B cell (primary cell): Measurements from ENCODE around the gene CYP2R1. TPM values are rescaled to one million over a fixed set of nuclear protein-coding genes. Genes with fewer than 3 reads are reported as not detected.

Source experiments
- ATAC-seq: fragments of 200-7000 bp; cut with Tn5 transposase; one replicate; pipeline ENCODE4 v1.10.0; 2021; ENCODE audit warnings: low read depth, mild to moderate bottlenecking, moderate number of reproducible peaks, moderate library complexity
- CTCF ChIA-PET: fragments of 350-600 bp; sonication (Branson Sonifier 250); formaldehyde crosslinking; loops from one replicate; lab custom pipeline; 2021; ENCODE audit warnings: antibody characterized with exemption, inconsistent platforms; lab: Charles Lee
- POLR2A ChIA-PET: fragments of 350-600 bp; sonication (Branson Sonifier 250); formaldehyde crosslinking; loops from one replicate; lab custom pipeline; 2021; ENCODE audit warnings: antibody characterized with exemption; lab: Charles Lee
- DNase-seq: peaks from one replicate; pipeline ENCODE4 v3.0.0; 2013
- H2AFZ ChIP-seq: 2 replicates; pipeline ENCODE4 v1.6.1; 2012; ENCODE audit warnings: mild to moderate bottlenecking, low read depth, low read length; ENCODE audit not compliant: insufficient read depth, poor library complexity, severe bottlenecking
- H3K27ac ChIP-seq, 2 donors: 1 replicate in 1 of 2; 2 replicates in 1 of 2; pipeline ENCODE4 v1.5.1; 2012 to 2013; ENCODE audit warnings: low read length in 2 of 2, mild to moderate bottlenecking in 2 of 2, moderate library complexity in 1 of 2
- H3K27me3 ChIP-seq, 4 experiments: fragments of 200-600 bp in 1 of 4; sonication (generic) in 1 of 4; replicated peaks in 1 of 4; 1 replicate in 2 of 4; 2 replicates in 2 of 4; pipeline versions ENCODE4 v1.6.1 to v1.7.0; 2013 to 2016; ENCODE audit warnings: low read length in 3 of 4, mild to moderate bottlenecking in 2 of 4, mixed read lengths in 1 of 4, moderate library complexity in 1 of 4; ENCODE audit not compliant: insufficient read depth in 4 of 4, control insufficient read depth in 3 of 4; ENCODE audit errors: control extremely low read depth in 1 of 4
- H3K36me3 ChIP-seq, 2 experiments: replicated peaks in 1 of 2; 1 replicate in 1 of 2; 2 replicates in 1 of 2; pipeline versions ENCODE4 v1.6.1 to v1.7.1; 2013; ENCODE audit warnings: low read length in 1 of 2; ENCODE audit not compliant: insufficient read depth in 2 of 2, control insufficient read depth in 1 of 2; ENCODE audit errors: control extremely low read depth in 1 of 2, extremely low read depth in 1 of 2
- H3K4me1 ChIP-seq, 2 donors: fragments of 200-600 bp in 1 of 2; sonication (generic) in 1 of 2; 1 replicate in 1 of 2; 2 replicates in 1 of 2; pipeline versions ENCODE4 v1.5.1 to v1.6.1; 2013 to 2017; ENCODE audit warnings: low read length in 2 of 2; ENCODE audit not compliant: control insufficient read depth in 2 of 2, insufficient read depth in 2 of 2
- H3K4me2 ChIP-seq: replicated peaks from 2 replicates; pipeline ENCODE3; 2012; ENCODE audit warnings: mild to moderate bottlenecking, low read depth, low read length; ENCODE audit not compliant: poor library complexity, severe bottlenecking
- H3K4me3 ChIP-seq, 5 experiments: fragments of 200-600 bp in 1 of 5; sonication (generic) in 1 of 5; 1 replicate in 3 of 5; 2 replicates in 2 of 5; pipeline versions ENCODE4 v1.5.1 to v1.7.0; 2011 to 2016; ENCODE audit warnings: low read length in 4 of 5, mild to moderate bottlenecking in 4 of 5, low read depth in 2 of 5, control low read depth in 1 of 5, moderate library complexity in 1 of 5; ENCODE audit not compliant: insufficient read depth in 1 of 5; ENCODE audit errors: control extremely low read depth in 1 of 5, extremely low read depth in 1 of 5
- H3K79me2 ChIP-seq: fragments of 200-600 bp; sonication (generic); one replicate; pipeline ENCODE4 v1.6.0; 2016; ENCODE audit warnings: low read length; ENCODE audit not compliant: control insufficient read depth, insufficient read depth
- H3K9ac ChIP-seq: fragments of 200-600 bp; sonication (generic); 2 replicates; pipeline ENCODE4 v1.6.1; 2017; ENCODE audit warnings: mild to moderate bottlenecking, low read length, moderate library complexity
- H3K9me3 ChIP-seq, 3 donors: one replicate each; pipeline versions ENCODE4 v1.6.1 to v1.7.1; 2013; ENCODE audit warnings: low read length in 2 of 3; ENCODE audit not compliant: control insufficient read depth in 2 of 3, insufficient read depth in 1 of 3; ENCODE audit errors: control extremely low read depth in 1 of 3
- H4K20me1 ChIP-seq: 2 replicates; pipeline ENCODE4 v1.6.0; 2012; ENCODE audit warnings: mild to moderate bottlenecking, low read length; ENCODE audit not compliant: insufficient read depth, control insufficient read depth, poor library complexity, severe bottlenecking
- H3K27ac Mint-ChIP-seq: one replicate; pipeline ENCODE4 v1.8.0; 2021; ENCODE audit warnings: mixed read lengths
- H3K27me3 Mint-ChIP-seq: one replicate; pipeline ENCODE4 v1.8.0; 2021; ENCODE audit warnings: mixed read lengths
- H3K4me1 Mint-ChIP-seq: one replicate; pipeline ENCODE4 v1.8.0; 2021; ENCODE audit warnings: mixed read lengths
- H3K4me3 Mint-ChIP-seq: one replicate; pipeline ENCODE4 v1.8.0; 2021; ENCODE audit warnings: mixed read lengths
- H3K9me3 Mint-ChIP-seq: one replicate; pipeline ENCODE4 v1.8.0; 2022; ENCODE audit warnings: mixed read lengths; ENCODE audit not compliant: insufficient read depth
- EZH2 ChIP-seq: IDR thresholded peaks from 2 replicates; pipeline ENCODE4 v1.6.1; 2012; ENCODE audit warnings: borderline replicate concordance, low read depth, mild to moderate bottlenecking, moderate library complexity, low read length; ENCODE audit not compliant: insufficient read depth, poor library complexity, severe bottlenecking
- WGBS: methylation state at CpG from one replicate; pipeline ENCODE4 v1.1.5; 2013; ENCODE audit warnings: missing lambda C conversion rate; ENCODE audit not compliant: insufficient coverage; 5-methylcytosine and 5-hydroxymethylcytosine counted together
- intact Hi-C: fragments of 100-400 bp; cut with micrococcal nuclease; formaldehyde crosslinking; loops from one replicate; pipeline ENCODE4 v1.10.0; 2022
- polyA plus RNA-seq: library from polyadenylated mRNA; depleted of rRNA; stranded (reverse); fragments of >200 nt; gene quantifications from 2 replicates; pipeline ENCODE4 v1.2.3, GENCODE V29; 2012
- total RNA-seq, 2 donors: library from RNA; stranded (reverse); fragments of 120-200 nt in 1 of 2; gene quantifications; 1 replicate in 1 of 2; 2 replicates in 1 of 2; pipeline versions ENCODE4 v1.2.3 to v1.2.4, GENCODE V29; 2013 to 2022
- TF ChIP-seq, protein P1 (sequence below): fragments of 200-600 bp; IDR thresholded peaks from one replicate; pipeline ENCODE4 v1.8.0; 2022; ENCODE audit warnings: antibody characterized with exemption, mild to moderate bottlenecking

CYP2R1 gene
- total and polyA plus RNA-seq, 2 donors (not counting 1 experiment from before 2014, with no cell fraction given), result 11.6 to 42.4 TPM

DNA sequence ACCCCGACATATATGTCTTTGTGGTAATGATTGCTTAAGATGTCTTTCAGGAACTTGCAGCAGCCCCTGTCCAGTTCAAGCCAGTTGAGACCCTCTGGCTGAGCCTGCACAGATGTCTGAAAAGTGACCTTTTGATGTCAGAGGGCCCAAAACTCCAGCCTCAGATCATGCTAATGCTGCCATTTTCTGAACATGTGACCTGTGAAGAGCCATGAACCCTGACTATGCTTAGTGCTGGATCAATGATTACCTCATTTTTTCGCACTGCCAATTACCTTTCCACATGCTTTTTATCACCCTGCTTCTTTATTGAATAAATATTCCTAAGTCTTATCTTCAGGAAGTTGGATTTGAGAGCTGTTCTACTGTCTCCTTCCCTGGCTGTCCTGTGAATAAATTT is 6.9 kb upstream of the CYP2R1 start:
- H4K20me1 ChIP-seq, result no peaks in the 10 kb centered on the region
- H3K9ac ChIP-seq, result no peak overlapping the region
- H3K27ac ChIP-seq, result no peak overlapping the region
- WGBS, result no CpG with 5 or more reads among the region's 2 CpGs
- H3K4me2 ChIP-seq, result no peak overlapping the region
- TF ChIP-seq, protein P1, sequence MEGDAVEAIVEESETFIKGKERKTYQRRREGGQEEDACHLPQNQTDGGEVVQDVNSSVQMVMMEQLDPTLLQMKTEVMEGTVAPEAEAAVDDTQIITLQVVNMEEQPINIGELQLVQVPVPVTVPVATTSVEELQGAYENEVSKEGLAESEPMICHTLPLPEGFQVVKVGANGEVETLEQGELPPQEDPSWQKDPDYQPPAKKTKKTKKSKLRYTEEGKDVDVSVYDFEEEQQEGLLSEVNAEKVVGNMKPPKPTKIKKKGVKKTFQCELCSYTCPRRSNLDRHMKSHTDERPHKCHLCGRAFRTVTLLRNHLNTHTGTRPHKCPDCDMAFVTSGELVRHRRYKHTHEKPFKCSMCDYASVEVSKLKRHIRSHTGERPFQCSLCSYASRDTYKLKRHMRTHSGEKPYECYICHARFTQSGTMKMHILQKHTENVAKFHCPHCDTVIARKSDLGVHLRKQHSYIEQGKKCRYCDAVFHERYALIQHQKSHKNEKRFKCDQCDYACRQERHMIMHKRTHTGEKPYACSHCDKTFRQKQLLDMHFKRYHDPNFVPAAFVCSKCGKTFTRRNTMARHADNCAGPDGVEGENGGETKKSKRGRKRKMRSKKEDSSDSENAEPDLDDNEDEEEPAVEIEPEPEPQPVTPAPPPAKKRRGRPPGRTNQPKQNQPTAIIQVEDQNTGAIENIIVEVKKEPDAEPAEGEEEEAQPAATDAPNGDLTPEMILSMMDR, result no peak
- TF ChIP-seq EZH2, result no peak
- DNase-seq (no peak), ATAC-seq (no peak)
- no peak overlapping the region for H2AFZ ChIP-seq
- Mint-ChIP-seq H3K27me3 (no peaks in the 10 kb centered on the region), H3K9me3 (no peaks in the 10 kb centered on the region), H3K27ac (no peak overlapping the region), H3K4me3 (no peak overlapping the region), H3K4me1 (peaks cover 3% of the 10 kb centered on the region)
- H3K9me3 ChIP-seq, result no peaks in the 10 kb centered on the region
- peaks cover 0 to under 1% of the 10 kb centered on the region in 2 donors for H3K4me1 ChIP-seq
- H3K36me3 ChIP-seq, result no peaks in the 10 kb centered on the region
- no peaks in the 10 kb centered on the region for H3K79me2 ChIP-seq
- CTCF ChIA-PET, result interaction anchor here (0.9 to 2.4 kb wide), 2 partner anchors 9 to 11 kb away, joined by 3 to 13 read pairs; no protein-coding TSS in a partner anchor
- intact Hi-C loops, result no loop called here
- POLR2A ChIA-PET, result no interaction called here
- no peaks in the 10 kb centered on the region for H3K27me3 ChIP-seq
- no peak overlapping the region for H3K4me3 ChIP-seq

DNA sequence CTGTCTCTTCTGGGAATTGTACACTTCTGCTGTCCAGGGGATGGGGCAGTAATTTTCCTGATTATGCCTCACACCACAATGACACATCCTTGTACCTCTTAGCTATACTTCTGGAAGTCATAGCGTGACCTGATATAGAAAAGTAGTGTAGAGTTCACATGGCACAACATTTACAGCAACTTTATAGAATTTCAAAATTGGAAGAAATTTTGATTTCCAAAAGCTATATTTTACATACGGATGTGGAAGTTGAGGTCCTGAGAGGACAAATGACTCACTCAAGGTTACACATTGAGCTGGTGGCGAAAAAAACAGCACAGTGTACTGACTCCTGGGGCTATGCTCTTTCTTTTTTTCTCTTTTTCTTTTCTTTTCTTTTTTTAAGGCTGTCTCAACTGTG is 6.3 kb upstream of the CYP2R1 start:
- CTCF ChIA-PET, result interaction anchor here (0.7 to 2.4 kb wide), 3 partner anchors 9 to 203 kb away, joined by 3 to 13 read pairs (median 3); no protein-coding TSS in a partner anchor
- no peaks in the 10 kb centered on the region for H3K27me3 Mint-ChIP-seq
- POLR2A ChIA-PET, result no interaction called here

More for the DNA sequence above, 6.3 kb upstream of the CYP2R1 start:
- Histone ChIP-seq H3K79me2 (no peaks in the 10 kb centered on the region), H4K20me1 (no peaks in the 10 kb centered on the region), H3K9ac (no peak overlapping the region), H2AFZ (no peak overlapping the region), H3K27me3 (no peaks in the 10 kb centered on the region), H3K4me1 (no peaks in the 10 kb centered on the region), H3K4me2 (no peak overlapping the region), H3K27ac (no peak overlapping the region), H3K36me3 (no peaks in the 10 kb centered on the region), H3K9me3 (no peaks in the 10 kb centered on the region), H3K4me3 (no peak overlapping the region)
- ATAC-seq, result no peak
- Mint-ChIP-seq H3K4me3 (no peak overlapping the region), H3K9me3 (no peaks in the 10 kb centered on the region), H3K4me1 (peaks cover 3% of the 10 kb centered on the region), H3K27ac (no peak overlapping the region)
- WGBS, result 83% methylated on average over 1 of the region's 3 CpGs
- no peak for DNase-seq
- intact Hi-C loops, result no loop called here
- TF ChIP-seq EZH2, result no peak
- TF ChIP-seq, protein P1, result no peak
